OCI-LY3 (cell line): ENCODE measurements around the gene ZPLD1.

Experiments
- CTCF ChIP-seq: fragments of 200-600, 300-600 bp; sonication (generic); IDR thresholded peaks from 2 replicates; pipeline ENCODE4 v1.5.1; 2014; ENCODE audit warnings: antibody characterized with exemption, low read length, low read depth
- EZH2phosphoT487 ChIP-seq: fragments of 200-600 bp; shearing (Covaris generic); IDR thresholded peaks from 2 replicates; pipeline ENCODE4 v1.6.1; 2018; ENCODE audit warnings: antibody characterized with exemption, mixed run types, low read depth

GRCh38 chr3:102505542-102505941 is 70.7 kb downstream of the ZPLD1 start:
- TF ChIP-seq CTCF (no peak), EZH2phosphoT487 (no peak)
